Epithelial cell of esophagus (primary cell): ENCODE measurements around the gene PLEKHA1.

Source experiments
- DNase-seq: peaks from one replicate; pipeline ENCODE4 v3.0.0; 2010; ENCODE audit warnings: low read depth
- H3K4me3 ChIP-seq: 2 replicates; pipeline ENCODE4 v1.5.1; 2011; ENCODE audit warnings: mild to moderate bottlenecking, low read length, control low read depth
- CTCF ChIP-seq: IDR thresholded peaks from 2 replicates; pipeline ENCODE4 v1.5.1; 2011; ENCODE audit warnings: low read depth, mild to moderate bottlenecking, low read length, control low read depth, inconsistent platforms; ENCODE audit not compliant: insufficient read depth; ENCODE audit errors: missing control alignments

PLEKHA1 gene

GRCh38 chr10:122329416-122329815 is 45.1 kb upstream of the PLEKHA1 start:
- TF ChIP-seq CTCF, result no peak
- no peak overlapping the region for H3K4me3 ChIP-seq
- no peak for DNase-seq

- no peak for DNase-seq
- no peak overlapping the region for H3K4me3 ChIP-seq
- TF ChIP-seq CTCF, result no peak
Observed at GRCh38 chr10:122331100-122331499, 43.4 kb upstream of the PLEKHA1 start.

GRCh38 chr10:122331615-122332446 is 42.7 kb upstream of the PLEKHA1 start:
- no peak for TF ChIP-seq CTCF
- H3K4me3 ChIP-seq, result no peak overlapping the region
- no peak for DNase-seq

- H3K4me3 ChIP-seq, result no peak overlapping the region
- peak; percentile 38 for DNase-seq
- no peak for TF ChIP-seq CTCF
Observed at GRCh38 chr10:122333037-122333436, 41.5 kb upstream of the PLEKHA1 start.

- DNase-seq, result peak; percentile 50
- no peak for TF ChIP-seq CTCF
- H3K4me3 ChIP-seq, result no peak overlapping the region
Observed at GRCh38 chr10:122336332-122336731, 38.2 kb upstream of the PLEKHA1 start.

GRCh38 chr10:122336961-122337360 is 37.5 kb upstream of the PLEKHA1 start:
- TF ChIP-seq CTCF, result no peak
- peak; percentile 66 for DNase-seq
- H3K4me3 ChIP-seq, result no peak overlapping the region
